HepG2 (cell line): ENCODE measurements around the gene EFL1. TPM values are rescaled to one million over a fixed set of nuclear protein-coding genes. Genes with fewer than 3 reads are reported as not detected.
"Not testable (repeated sequence)": the region's sequence is repeated elsewhere in the genome, so short reads cannot be mapped to it uniquely, and the experiment has no call there.

Experiments
- ATAC-seq: fragments of 200-7000 bp; cut with Tn5 transposase; 3 replicates; pipeline ENCODE4 v1.9.1; 2020; ENCODE audit warnings: mild to moderate bottlenecking, moderate library complexity
- BruUV-seq: library from RNA; stranded (reverse); fragments of 400-500 nt; replicated peaks from 2 replicates; lab custom pipeline; 2021; lab: Mats Ljungman, UMichigan
- CTCF ChIA-PET: fragments of 300-600 bp; formaldehyde crosslinking; extraction: SDS; loops from one replicate; lab custom pipeline; 2021; ENCODE audit warnings: low total read pairs, inconsistent platforms, low intra/inter-chr PET ratio; lab: Yijun Ruan, JAX
- POLR2A ChIA-PET: fragments of 350-600 bp; sonication (Branson Sonifier 250); formaldehyde crosslinking; loops from one replicate; lab custom pipeline; 2020; ENCODE audit warnings: antibody characterized with exemption, inconsistent platforms; lab: Yijun Ruan, JAX
- DNase-seq: peaks from one replicate; pipeline ENCODE4 v3.0.0-alpha.2; 2015; ENCODE audit warnings: low spot score
- FAIRE-seq: peaks from 3 replicates; lab custom pipeline; 2011; peaks lifted over from hg19 to GRCh38; lab: Jason Lieb, UNC
- H2AFZ ChIP-seq: one replicate; pipeline ENCODE4 v1.6.1; 2011; ENCODE audit warnings: low read length, inconsistent platforms
- H3K27ac ChIP-seq: fragments of 300-600 bp; 3 replicates; pipeline ENCODE4 v1.8.0; 2011; ENCODE audit warnings: mixed run types, mild to moderate bottlenecking, mixed read lengths, low read length, inconsistent platforms; ENCODE audit not compliant: insufficient read depth; ENCODE audit errors: extremely low read length
- H3K27me3 ChIP-seq, 2 experiments: fragments of 200-600 bp in 1 of 2; 2 replicates in 1 of 2; 3 replicates in 1 of 2; pipeline versions ENCODE4 v1.6.0 to v1.8.0; 2011; ENCODE audit warnings: low read length in 2 of 2, mild to moderate bottlenecking in 2 of 2, moderate library complexity in 2 of 2, inconsistent platforms in 1 of 2; ENCODE audit not compliant: insufficient read depth in 2 of 2, control insufficient read depth in 1 of 2
- H3K36me3 ChIP-seq, 2 experiments: fragments of 200-600 bp in 1 of 2; replicated peaks in 1 of 2; 2 replicates in 1 of 2; 3 replicates in 1 of 2; pipeline versions ENCODE4 v1.5.1 to v1.8.0; 2011; ENCODE audit warnings: low read length in 2 of 2, inconsistent platforms in 1 of 2; ENCODE audit not compliant: insufficient read depth in 2 of 2, control insufficient read depth in 1 of 2
- H3K4me1 ChIP-seq: 2 replicates; pipeline ENCODE4 v1.5.1; 2012; ENCODE audit warnings: low read length, inconsistent platforms; ENCODE audit not compliant: insufficient read depth
- H3K4me2 ChIP-seq: 2 replicates; pipeline ENCODE4 v1.6.0; 2011; ENCODE audit warnings: low read depth, low read length, inconsistent platforms
- H3K4me3 ChIP-seq, 3 experiments: fragments of 200-600 bp in 1 of 3; sonication (generic), shearing (Covaris generic) in 1 of 3; replicated peaks in 1 of 3; 2 replicates each; pipeline ENCODE4 v1.5.1; 2011 to 2016; ENCODE audit warnings: low read length in 3 of 3, inconsistent platforms in 2 of 3, low read depth in 2 of 3, mild to moderate bottlenecking in 2 of 3, control low read depth in 1 of 3, mixed read lengths in 1 of 3; ENCODE audit not compliant: insufficient read depth in 1 of 3
- H3K79me2 ChIP-seq: one replicate; pipeline ENCODE4 v1.6.1; 2011; ENCODE audit warnings: low read length, inconsistent platforms; ENCODE audit not compliant: insufficient read depth
- H3K9ac ChIP-seq: 2 replicates; pipeline ENCODE4 v1.6.0; 2011; ENCODE audit warnings: mild to moderate bottlenecking, low read depth, low read length, inconsistent platforms; ENCODE audit not compliant: insufficient read depth
- H3K9me3 ChIP-seq: 2 replicates; pipeline ENCODE4 v1.5.1; 2012; ENCODE audit warnings: mild to moderate bottlenecking, low read length
- H4K20me1 ChIP-seq: 2 replicates; pipeline ENCODE4 v1.6.0; 2011; ENCODE audit warnings: inconsistent platforms, mild to moderate bottlenecking, low read length, moderate library complexity; ENCODE audit not compliant: insufficient read depth
- HDAC6 ChIP-seq: fragments of 200-600 bp; sonication (generic); IDR thresholded peaks from 2 replicates; pipeline ENCODE4 v1.7.0; 2017; ENCODE audit warnings: mild to moderate bottlenecking, antibody characterized with exemption, low read length, low read depth
- JDP2 ChIP-seq: sonication (generic); formaldehyde crosslinking; IDR thresholded peaks from 2 replicates; pipeline ENCODE4 v1.8.1; 2022; ENCODE audit warnings: missing genetic modification reagents, borderline replicate concordance
- KLF6 ChIP-seq: IDR thresholded peaks from 2 replicates; pipeline ENCODE4 v1.8.0; 2016; ENCODE audit warnings: missing biosample characterization, missing genetic modification reagents
- MED8 ChIP-seq: sonication (generic); formaldehyde crosslinking; IDR thresholded peaks from 2 replicates; pipeline ENCODE4 v1.8.1; 2023; ENCODE audit warnings: mild to moderate bottlenecking, missing genetic modification reagents; ENCODE audit not compliant: insufficient replicate concordance
- ZNF274 ChIP-seq: sonication (generic); formaldehyde crosslinking; IDR thresholded peaks from 2 replicates; pipeline ENCODE4 v1.5.1; 2020; ENCODE audit warnings: mild to moderate bottlenecking, missing genetic modification reagents
- ZSCAN22 ChIP-seq: sonication (generic); formaldehyde crosslinking; IDR thresholded peaks from 2 replicates; pipeline ENCODE4 v1.4.0; 2020; ENCODE audit warnings: mild to moderate bottlenecking, missing genetic modification reagents
- WGBS: methylation state at CpG from one replicate; pipeline ENCODE4 v1.1.6; 2017; ENCODE audit warnings: low lambda C conversion rate; 5-methylcytosine and 5-hydroxymethylcytosine counted together
- in situ Hi-C: cut with HindIII; loops from 2 replicates; pipeline ENCODE4 v1.10.0; 2017; ENCODE audit warnings: low pct_unique_long_range_greater_than_20kb; ENCODE audit not compliant: extremely low pct_ligation_motif_present
- intact Hi-C: fragments of 100-400 bp; cut with micrococcal nuclease; formaldehyde crosslinking; loops from one replicate; pipeline ENCODE4 v1.10.0; 2022; ENCODE audit not compliant: unreplicated experiment
- polyA plus RNA-seq, 8 experiments: library from polyadenylated mRNA; depleted of rRNA in 3 of 8; stranded (reverse) in 7 of 8; unstranded in 1 of 8; fragments of >200 nt; fragmentation: Illumina TruSeq in 4 of 8; extraction: Trizol in 4 of 8; gene quantifications; 2 replicates each; pipeline versions ENCODE4 v1.2.1 to v1.2.3, GENCODE V29; 2011 to 2016; ENCODE audit warnings: low read depth in 4 of 8, missing spikeins in 1 of 8, mixed read lengths in 1 of 8; ENCODE audit not compliant: insufficient read depth in 1 of 8
- total RNA-seq, 5 experiments: library from RNA; depleted of rRNA; stranded (reverse); fragments of >200 nt; fragmentation: Illumina TruSeq; extraction: Trizol; gene quantifications; 2 replicates each; pipeline ENCODE4 v1.2.3, GENCODE V29; 2016; ENCODE audit warnings: low read depth in 1 of 5

Gene EFL1
- total and polyA plus RNA-seq, 2 of the 13 experiments (the other 11 are each of a cell fraction or from before 2014, with no cell fraction given), result 6.4 to 12.0 TPM

- TF ChIP-seq ZSCAN22 (no peak), MED8 (CRISPR knock-in tag) (no peak), ZNF274 (no peak), KLF6 (CRISPR knock-in tag) (no peak), HDAC6 (no peak), JDP2 (CRISPR knock-in tag) (no peak)
Observed at GRCh38 chr15:82292271-82292670, 29.7 kb upstream of the EFL1 start (continued).

GRCh38 chr15:82288202-82288601 lies 25.7 kb upstream of the EFL1 start:
- CTCF ChIA-PET, H3K4me3 ChIP-seq, ATAC-seq, H3K4me2 ChIP-seq, H3K27ac ChIP-seq, H3K27me3 ChIP-seq, DNase-seq, H3K4me1 ChIP-seq, FAIRE-seq, BruUV-seq, H4K20me1 ChIP-seq, H3K79me2 ChIP-seq, POLR2A ChIA-PET, H2AFZ ChIP-seq, H3K36me3 ChIP-seq, in situ Hi-C loops, H3K9ac ChIP-seq, H3K9me3 ChIP-seq, intact Hi-C loops: not testable (repeated sequence)
- 64% methylated on average over 2 of the region's 2 CpGs for WGBS

- 8% methylated on average over 4 of the region's 4 CpGs for WGBS
- peak overlapping the region; percentile 27 for H2AFZ ChIP-seq
- H3K27me3 ChIP-seq, H3K79me2 ChIP-seq, H3K9ac ChIP-seq, in situ Hi-C loops, POLR2A ChIA-PET, H3K4me1 ChIP-seq, ATAC-seq, H3K36me3 ChIP-seq, H3K4me2 ChIP-seq, intact Hi-C loops, H4K20me1 ChIP-seq, DNase-seq, H3K4me3 ChIP-seq, H3K27ac ChIP-seq, FAIRE-seq, BruUV-seq, H3K9me3 ChIP-seq, CTCF ChIA-PET: not testable (repeated sequence)
Observed at GRCh38 chr15:82286475-82286874, 23.9 kb upstream of the EFL1 start.

- H4K20me1 ChIP-seq, intact Hi-C loops, H3K27me3 ChIP-seq, DNase-seq, H3K79me2 ChIP-seq, H3K9ac ChIP-seq, H3K27ac ChIP-seq, H3K4me2 ChIP-seq, in situ Hi-C loops, ATAC-seq, H3K4me1 ChIP-seq, FAIRE-seq, POLR2A ChIA-PET, H3K36me3 ChIP-seq, H3K9me3 ChIP-seq, CTCF ChIA-PET, H2AFZ ChIP-seq, BruUV-seq, H3K4me3 ChIP-seq: not testable (repeated sequence)
- 0% methylated on average over 1 of the region's 2 CpGs for WGBS
Observed at GRCh38 chr15:82284381-82284780, 21.8 kb upstream of the EFL1 start.
